ENCODE results near the gene CNOT6.

DNA sequence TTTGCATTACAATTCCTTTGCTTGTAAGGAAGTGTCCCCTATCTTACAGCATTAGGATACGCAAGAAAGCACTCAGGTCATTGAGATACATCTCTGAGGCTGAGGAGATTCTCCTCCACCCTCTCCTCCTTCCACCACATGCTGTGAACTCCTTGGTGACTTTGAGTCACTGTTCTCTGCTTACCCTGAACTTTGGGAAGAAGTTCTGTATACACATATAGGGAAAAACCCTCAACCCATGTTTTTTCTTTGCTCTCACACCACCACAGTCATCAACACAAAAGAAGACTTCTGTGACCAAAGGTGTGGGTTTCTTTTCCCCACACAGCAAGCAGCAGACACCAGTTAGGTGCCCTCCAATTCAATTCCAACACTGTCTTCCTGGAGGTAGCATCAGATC lies 38.1 kb downstream of the CNOT6 start:
- TF ChIP-seq, protein P1, sequence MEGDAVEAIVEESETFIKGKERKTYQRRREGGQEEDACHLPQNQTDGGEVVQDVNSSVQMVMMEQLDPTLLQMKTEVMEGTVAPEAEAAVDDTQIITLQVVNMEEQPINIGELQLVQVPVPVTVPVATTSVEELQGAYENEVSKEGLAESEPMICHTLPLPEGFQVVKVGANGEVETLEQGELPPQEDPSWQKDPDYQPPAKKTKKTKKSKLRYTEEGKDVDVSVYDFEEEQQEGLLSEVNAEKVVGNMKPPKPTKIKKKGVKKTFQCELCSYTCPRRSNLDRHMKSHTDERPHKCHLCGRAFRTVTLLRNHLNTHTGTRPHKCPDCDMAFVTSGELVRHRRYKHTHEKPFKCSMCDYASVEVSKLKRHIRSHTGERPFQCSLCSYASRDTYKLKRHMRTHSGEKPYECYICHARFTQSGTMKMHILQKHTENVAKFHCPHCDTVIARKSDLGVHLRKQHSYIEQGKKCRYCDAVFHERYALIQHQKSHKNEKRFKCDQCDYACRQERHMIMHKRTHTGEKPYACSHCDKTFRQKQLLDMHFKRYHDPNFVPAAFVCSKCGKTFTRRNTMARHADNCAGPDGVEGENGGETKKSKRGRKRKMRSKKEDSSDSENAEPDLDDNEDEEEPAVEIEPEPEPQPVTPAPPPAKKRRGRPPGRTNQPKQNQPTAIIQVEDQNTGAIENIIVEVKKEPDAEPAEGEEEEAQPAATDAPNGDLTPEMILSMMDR (IDR thresholded peaks at IDR 0.05), result no peak
- TF ChIP-seq POLR2A (IDR thresholded peaks at IDR 0.05), result no peak

Measured in uterus (tissue), 2 donors.